ENCODE measurements around the gene NT5C1A.

Gene NT5C1A

GRCh38 chr1:39689635-39690034, 17.7 kb upstream of the NT5C1A start:
- DNase-seq, result peak in 1 of 2 experiments; percentile 21

DNA sequence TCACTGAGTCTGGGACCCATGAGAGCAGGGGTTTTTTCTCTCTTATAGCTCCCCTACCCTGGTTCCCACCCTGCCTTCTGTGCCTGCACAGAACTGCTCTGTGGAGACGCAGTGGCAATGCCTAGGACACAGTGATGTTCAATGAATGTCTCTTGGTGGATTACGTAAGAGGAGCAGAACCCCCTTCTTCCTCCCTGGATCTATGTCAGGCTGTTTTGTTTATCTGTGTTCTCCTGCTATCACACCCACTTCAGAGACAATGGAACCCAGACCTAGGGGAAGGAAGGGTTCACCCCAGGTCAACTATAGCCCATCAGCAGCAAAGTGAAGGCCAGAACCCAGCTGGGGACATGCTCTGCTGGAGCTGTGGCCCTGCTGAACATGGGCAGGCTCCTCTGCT, 17.3 kb upstream of the NT5C1A start:
- no peak for DNase-seq

DNA sequence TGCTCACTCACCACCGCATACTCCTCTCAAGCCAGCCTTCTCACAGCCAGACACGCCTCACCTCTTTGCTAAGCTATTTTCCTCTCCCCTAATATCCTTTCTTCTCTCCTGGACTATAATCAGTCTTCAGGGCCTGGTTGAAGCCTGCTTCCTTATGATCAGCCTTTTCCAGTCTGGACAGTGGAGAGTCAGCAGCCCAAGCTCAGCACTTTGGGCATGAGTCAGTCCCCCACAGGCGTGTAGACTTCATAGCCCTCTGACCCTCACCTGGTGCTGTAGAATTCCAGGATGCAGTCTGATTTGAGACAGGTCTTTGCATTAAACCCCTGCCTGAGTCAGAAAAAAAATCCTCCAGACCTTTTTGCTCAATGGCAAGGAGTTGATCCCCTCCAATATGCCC, 16.8 kb upstream of the NT5C1A start:
- no peak for DNase-seq

DNA sequence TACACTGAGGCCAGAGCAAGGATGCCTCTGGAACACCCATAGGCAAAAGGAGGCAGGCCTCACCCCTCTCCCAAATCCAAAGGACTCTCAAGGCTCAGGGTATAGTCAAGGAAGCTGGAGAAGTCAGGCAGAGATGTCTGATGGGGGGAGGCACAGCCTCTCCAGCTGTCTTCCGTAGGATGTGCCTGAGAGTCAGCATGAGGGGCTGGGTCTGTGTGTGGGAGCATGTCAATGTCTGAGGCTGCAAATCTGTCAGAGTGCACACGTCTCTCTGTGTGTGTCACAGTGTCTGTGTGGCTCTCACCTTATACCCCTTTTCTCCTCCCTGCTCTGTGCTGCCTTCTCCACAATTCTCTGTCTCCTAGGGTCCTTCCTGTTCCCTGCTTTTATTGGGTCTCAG, 15.3 kb upstream of the NT5C1A start:
- no peak for DNase-seq

DNA sequence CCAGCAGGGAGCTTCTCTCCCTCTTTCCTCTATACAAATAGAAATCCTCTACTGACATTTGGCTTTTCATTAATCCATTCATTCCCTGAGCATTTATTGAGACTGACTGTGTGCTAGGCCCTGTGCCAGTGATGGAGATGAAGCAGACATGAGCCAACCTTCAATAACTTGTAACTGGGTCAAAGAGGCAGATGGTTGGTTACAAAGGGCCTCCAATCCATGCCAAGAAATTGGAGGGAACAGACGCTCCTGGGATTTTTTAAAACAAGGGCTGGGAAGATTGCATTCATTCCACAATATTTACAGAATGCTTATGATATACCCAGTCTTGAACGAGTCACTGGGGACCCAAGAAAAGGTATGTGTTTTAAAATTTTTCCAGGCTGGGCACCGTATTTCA, 13.2 kb upstream of the NT5C1A start:
- DNase-seq, result no peak

GRCh38 chr1:39684313-39684664, 12.4 kb upstream of the NT5C1A start:
- DNase-seq, result no peak

DNA sequence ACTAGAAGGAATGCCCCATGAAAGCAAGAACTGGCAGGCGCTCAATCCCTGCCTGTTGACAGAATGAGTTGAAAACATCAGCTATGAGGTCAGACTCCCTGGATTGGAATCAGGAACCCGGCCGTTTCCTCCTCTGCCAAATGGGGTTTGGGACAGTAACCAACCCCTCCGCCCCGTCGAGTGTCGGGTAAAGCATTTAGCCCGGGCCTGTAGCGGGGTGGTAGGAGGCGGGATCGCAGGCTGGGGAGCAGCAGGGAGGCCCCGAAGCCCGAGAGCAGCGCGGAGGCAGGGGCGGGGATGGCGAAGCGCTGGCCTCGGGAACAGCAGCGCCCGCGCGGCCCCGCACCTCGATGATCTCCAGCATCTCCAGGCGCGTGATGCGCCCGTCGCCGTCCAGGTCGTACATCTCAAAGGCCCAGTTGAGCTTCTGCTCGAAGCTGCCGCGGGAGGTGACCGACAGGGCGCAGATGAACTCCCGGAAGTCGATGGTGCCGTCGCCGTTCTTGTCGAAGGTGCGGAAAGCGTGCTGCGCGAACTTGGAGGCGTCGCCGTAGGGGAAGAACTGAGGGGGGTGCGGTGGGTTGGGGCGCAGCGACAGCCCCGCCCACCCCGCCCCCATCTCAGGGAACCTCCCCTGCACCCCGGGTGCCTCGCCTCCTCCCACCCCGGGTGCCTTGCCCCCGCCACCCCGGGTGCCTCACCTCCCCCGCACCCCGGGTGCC, 11.8 kb upstream of the NT5C1A start:
- no peak for DNase-seq

DNA sequence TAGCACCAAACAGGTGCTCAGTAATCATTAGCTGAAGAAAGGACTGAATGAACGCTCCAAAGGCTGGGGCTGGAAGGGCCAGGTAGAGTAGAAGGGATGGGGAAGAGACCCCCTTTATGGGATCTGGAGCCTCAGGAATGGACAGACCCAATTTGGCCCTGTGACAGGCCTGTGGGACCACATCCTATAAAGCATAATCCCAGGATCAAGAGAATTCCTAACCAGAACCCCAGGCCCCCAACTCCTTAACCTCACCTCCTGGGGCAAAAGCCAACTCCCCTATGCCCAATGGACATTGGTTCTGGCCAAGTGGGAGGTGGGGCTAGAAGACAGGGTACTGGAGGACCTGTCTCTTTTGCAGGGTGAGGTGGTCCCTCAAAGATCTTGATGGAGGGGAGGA, 10.1 kb upstream of the NT5C1A start:
- DNase-seq, result no peak

GRCh38 chr1:39681294-39681693, 9.4 kb upstream of the NT5C1A start:
- no peak for DNase-seq

- DNase-seq, result no peak
Measured at GRCh38 chr1:39680751-39681150, 8.8 kb upstream of the NT5C1A start.

DNA sequence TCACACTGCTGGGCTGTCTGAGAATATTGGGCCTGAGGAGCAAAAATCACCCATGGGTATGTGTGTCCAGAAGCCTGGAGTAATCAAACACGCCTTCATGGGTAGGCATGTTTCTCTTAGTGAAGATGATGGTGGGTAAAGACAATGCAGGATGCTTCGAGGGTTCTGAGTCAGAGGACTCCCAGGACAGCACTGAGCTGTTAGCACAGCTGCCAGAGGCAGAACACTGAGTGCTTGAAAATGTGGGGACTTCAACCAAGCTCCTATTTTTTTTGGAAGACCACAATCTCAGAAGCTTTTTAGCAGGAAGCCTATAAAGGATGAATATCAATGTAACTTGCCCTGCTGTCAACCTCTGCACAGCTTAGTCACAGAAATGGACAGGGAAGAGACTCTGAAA, 7.9 kb upstream of the NT5C1A start:
- DNase-seq, result no peak

GRCh38 chr1:39678889-39679288, 7.0 kb upstream of the NT5C1A start:
- DNase-seq, result no peak

DNA sequence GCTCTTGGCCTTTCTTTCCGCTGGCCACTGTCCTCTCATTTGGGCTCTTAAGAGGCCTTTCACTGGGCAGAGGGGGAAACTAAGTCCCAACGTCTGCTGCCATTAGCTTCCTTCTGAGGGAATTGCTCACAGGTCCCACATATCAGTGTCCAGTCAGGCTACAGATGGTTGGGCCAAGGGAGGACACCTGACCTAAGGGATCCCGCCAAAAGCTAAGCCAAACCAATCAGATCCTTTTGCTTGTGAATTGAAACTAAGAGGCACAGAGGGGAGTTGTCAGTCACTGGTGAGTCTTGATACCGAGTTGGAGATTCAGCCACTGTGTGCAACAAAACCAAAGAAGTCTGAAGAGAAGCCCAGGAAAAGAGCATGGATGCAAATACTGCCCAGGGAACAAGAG, 5.7 kb upstream of the NT5C1A start:
- DNase-seq, result no peak

GRCh38 chr1:39676948-39677548, 5.1 kb upstream of the NT5C1A start:
- no peak for DNase-seq

GRCh38 chr1:39675220-39675619, 3.3 kb upstream of the NT5C1A start:
- no peak for DNase-seq

GRCh38 chr1:39673215-39673614, 1.3 kb upstream of the NT5C1A start:
- DNase-seq, result no peak

DNA sequence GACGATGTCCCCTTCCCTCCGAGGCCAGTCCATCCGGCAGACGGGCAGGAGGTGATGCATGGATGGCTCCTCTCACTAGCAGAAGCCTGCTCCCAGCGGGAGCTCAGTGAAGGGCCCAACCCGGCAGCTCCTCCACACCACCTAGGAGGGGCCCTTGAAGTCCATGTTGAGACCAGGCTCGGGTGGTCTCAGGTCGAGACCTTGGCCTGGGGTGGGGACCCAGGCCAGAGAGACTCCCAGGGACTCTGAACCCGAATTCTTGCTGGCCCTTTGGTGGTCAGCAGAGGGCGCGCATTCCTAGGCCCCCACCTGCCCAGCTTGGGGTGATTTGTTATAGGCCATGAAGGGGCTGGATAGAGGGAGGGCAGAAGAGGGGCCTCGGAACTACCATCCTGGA, 642 bp upstream of the NT5C1A start:
- DNase-seq, result peak in 1 of 2 experiments; percentile 63

- DNase-seq, result peak in 1 of 2 experiments; percentile 41
Measured at GRCh38 chr1:39671433-39671792, 494 bp downstream of the NT5C1A start.

- DNase-seq, result no peak
Measured at GRCh38 chr1:39670689-39671088, 1.2 kb downstream of the NT5C1A start.

GRCh38 chr1:39668894-39669293, 3.0 kb downstream of the NT5C1A start:
- no peak for DNase-seq

DNA sequence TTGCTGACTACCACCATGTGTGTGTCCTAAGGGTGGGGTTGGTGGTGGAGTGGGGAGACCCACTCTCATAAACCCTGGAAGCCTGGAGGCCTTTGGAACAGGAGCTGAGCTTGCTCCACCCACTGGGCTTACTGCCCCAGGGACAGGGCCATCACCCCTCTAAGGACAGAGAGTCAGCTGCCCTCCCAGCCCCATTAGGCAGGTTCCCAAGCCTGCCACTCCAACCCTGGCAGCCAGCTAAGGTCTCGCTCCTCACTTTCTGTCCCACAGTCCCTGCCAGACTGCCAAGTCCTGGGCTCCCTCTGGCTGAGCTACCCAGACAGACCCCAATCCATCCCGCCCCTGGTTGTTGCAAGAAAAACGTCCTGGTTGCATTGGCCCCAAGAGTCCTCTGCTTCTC, 3.8 kb downstream of the NT5C1A start:
- no peak for DNase-seq

GRCh38 chr1:39666772-39667171, 5.1 kb downstream of the NT5C1A start:
- no peak for DNase-seq

GRCh38 chr1:39663559-39663958, 8.3 kb downstream of the NT5C1A start:
- DNase-seq, result no peak

DNA sequence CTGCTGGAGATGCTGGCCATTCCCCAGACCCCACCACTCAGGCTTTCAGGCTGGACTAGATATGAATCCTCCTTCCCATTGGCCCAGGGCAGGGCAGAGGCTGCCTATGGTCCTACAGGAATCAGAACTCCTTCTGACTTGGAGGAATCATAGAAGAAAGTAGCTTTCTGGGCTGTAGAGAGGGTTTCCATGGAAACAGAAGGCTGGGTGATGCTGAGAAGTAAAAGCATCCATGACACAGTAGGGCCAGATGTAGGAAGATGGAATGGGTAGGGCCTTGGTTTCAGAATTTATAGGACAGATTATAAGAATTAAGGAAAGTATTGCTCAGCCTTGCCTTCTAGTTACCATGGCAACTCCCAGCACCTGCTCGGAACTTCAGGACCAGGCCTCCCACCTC, 9.0 kb downstream of the NT5C1A start:
- no peak for DNase-seq

GRCh38 chr1:39659538-39659937, 12.4 kb downstream of the NT5C1A start:
- no peak for DNase-seq
